Upper lobe of left lung (tissue), 4 donors: ENCODE results near the gene CATSPERE.

Experiments used
- EP300 ChIP-seq, 4 donors: sonication (generic); formaldehyde crosslinking; IDR thresholded peaks; one replicate each; pipeline ENCODE4 v1.5.1; 2017; ENCODE audit warnings: antibody characterized with exemption in 4 of 4, control low read depth in 2 of 4
- POLR2A ChIP-seq, 4 donors: fragments of 450-650 bp; IDR thresholded peaks; one replicate each; pipeline ENCODE4 v1.5.1; 2016 to 2017; ENCODE audit warnings: antibody characterized with exemption in 4 of 4, mild to moderate bottlenecking in 2 of 4
- POLR2AphosphoS5 ChIP-seq, 2 donors: sonication (generic); formaldehyde crosslinking; IDR thresholded peaks; one replicate each; pipeline ENCODE4 v1.5.1; 2017; ENCODE audit warnings: antibody characterized with exemption in 2 of 2
- TF ChIP-seq, protein P1 (sequence below), 6 experiments: fragments of 450-650 bp in 4 of 6; fragments of 200-600 bp in 2 of 6; sonication (generic) in 2 of 6; IDR thresholded peaks; one replicate each; pipeline ENCODE4 v1.5.1; 2016 to 2019; ENCODE audit warnings: antibody characterized with exemption in 6 of 6

DNA sequence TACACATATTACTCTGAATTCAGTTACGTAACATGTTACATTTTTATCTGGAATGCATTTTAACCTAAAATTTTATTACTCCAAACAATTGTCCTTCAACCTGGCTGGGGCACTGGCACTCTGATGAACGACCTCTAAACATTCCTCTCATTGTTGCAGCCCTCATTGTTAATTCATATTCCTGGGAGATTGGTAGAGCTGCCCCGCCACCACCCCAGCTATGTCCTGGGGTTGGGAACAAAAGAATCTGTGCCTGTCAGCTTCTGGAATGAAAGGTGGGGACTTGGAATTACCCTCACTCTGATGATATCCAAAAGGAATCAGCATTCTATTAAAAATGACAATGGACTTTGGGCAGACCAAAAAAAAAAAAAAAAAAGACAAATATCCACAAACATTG lies 153.8 kb downstream of the CATSPERE start:
- TF ChIP-seq, protein P1, sequence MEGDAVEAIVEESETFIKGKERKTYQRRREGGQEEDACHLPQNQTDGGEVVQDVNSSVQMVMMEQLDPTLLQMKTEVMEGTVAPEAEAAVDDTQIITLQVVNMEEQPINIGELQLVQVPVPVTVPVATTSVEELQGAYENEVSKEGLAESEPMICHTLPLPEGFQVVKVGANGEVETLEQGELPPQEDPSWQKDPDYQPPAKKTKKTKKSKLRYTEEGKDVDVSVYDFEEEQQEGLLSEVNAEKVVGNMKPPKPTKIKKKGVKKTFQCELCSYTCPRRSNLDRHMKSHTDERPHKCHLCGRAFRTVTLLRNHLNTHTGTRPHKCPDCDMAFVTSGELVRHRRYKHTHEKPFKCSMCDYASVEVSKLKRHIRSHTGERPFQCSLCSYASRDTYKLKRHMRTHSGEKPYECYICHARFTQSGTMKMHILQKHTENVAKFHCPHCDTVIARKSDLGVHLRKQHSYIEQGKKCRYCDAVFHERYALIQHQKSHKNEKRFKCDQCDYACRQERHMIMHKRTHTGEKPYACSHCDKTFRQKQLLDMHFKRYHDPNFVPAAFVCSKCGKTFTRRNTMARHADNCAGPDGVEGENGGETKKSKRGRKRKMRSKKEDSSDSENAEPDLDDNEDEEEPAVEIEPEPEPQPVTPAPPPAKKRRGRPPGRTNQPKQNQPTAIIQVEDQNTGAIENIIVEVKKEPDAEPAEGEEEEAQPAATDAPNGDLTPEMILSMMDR (IDR thresholded peaks at IDR 0.05), result no peak
- no peak for TF ChIP-seq POLR2AphosphoS5 (IDR thresholded peaks at IDR 0.05)
- TF ChIP-seq POLR2A (IDR thresholded peaks at IDR 0.05), result no peak
- TF ChIP-seq EP300 (IDR thresholded peaks at IDR 0.05), result no peak
